GM12878 (cell line): ENCODE data around the gene CACHD1. TPM values are rescaled to one million over a fixed set of nuclear protein-coding genes. Genes with fewer than 3 reads are reported as not detected.

ENCODE experiments used
- ATAC-seq: fragments of 200-7000 bp; cut with Tn5 transposase; 3 replicates; pipeline ENCODE4 v1.9.1; 2020; ENCODE audit warnings: mild to moderate bottlenecking, moderate library complexity
- BruUV-seq: library from RNA; stranded (reverse); fragments of 400-500 nt; replicated peaks from 2 replicates; lab custom pipeline; 2021; lab: Mats Ljungman, UMichigan
- CTCF ChIA-PET: fragments of 300-600 bp; sonication (Branson Sonifier 250); formaldehyde crosslinking; extraction: SDS; loops from one replicate; lab custom pipeline; 2021; ENCODE audit warnings: inconsistent platforms; lab: Yijun Ruan, JAX
- POLR2A ChIA-PET: fragments of 350-600 bp; formaldehyde crosslinking; extraction: SDS; loops from one replicate; lab custom pipeline; 2021; ENCODE audit warnings: inconsistent platforms; lab: Charles Lee
- RAD21 ChIA-PET: fragments of 300-600 bp; sonication (Branson Sonifier 250); formaldehyde crosslinking; loops from one replicate; lab custom pipeline; 2023; ENCODE audit warnings: antibody characterized with exemption; ENCODE audit not compliant: unreplicated experiment; lab: Charles Lee
- SMC1A ChIA-PET: fragments of 300-600 bp; sonication (Branson Sonifier 250); formaldehyde crosslinking; loops from one replicate; lab custom pipeline; 2023; ENCODE audit not compliant: unreplicated experiment, uncharacterized antibody; lab: Charles Lee
- DNase-seq: peaks from one replicate; pipeline ENCODE4 v3.0.0-alpha.2; 2011; ENCODE audit warnings: low read depth, low spot score
- FAIRE-seq: peaks from 3 replicates; lab custom pipeline; 2011; peaks lifted over from hg19 to GRCh38; lab: Jason Lieb, UNC
- H2AFZ ChIP-seq: 2 replicates; pipeline ENCODE4 v1.6.0; 2011; ENCODE audit warnings: low read depth, low read length, control low read depth; ENCODE audit not compliant: control insufficient read depth
- H3K27ac ChIP-seq: 2 replicates; pipeline ENCODE4 v1.5.1; 2011; ENCODE audit warnings: control low read depth; ENCODE audit not compliant: control insufficient read depth, insufficient read depth
- H3K27me3 ChIP-seq, 2 experiments: replicated peaks in 1 of 2; 2 replicates each; pipeline versions ENCODE4 v1.6.0 to v1.6.1; 2011; ENCODE audit warnings: low read length in 1 of 2; ENCODE audit not compliant: control insufficient read depth in 2 of 2, insufficient read depth in 2 of 2
- H3K36me3 ChIP-seq, 2 experiments: 2 replicates each; pipeline ENCODE4 v1.5.1; 2011; ENCODE audit warnings: low read length in 1 of 2; ENCODE audit not compliant: control insufficient read depth in 2 of 2, insufficient read depth in 2 of 2
- H3K4me1 ChIP-seq: 2 replicates; pipeline ENCODE4 v1.6.1; 2011; ENCODE audit warnings: mild to moderate bottlenecking, low read length, moderate library complexity, mixed read lengths; ENCODE audit not compliant: control insufficient read depth, insufficient read depth
- H3K4me2 ChIP-seq: 2 replicates; pipeline ENCODE4 v1.6.0; 2011; ENCODE audit warnings: control low read depth; ENCODE audit not compliant: control insufficient read depth, insufficient read depth
- H3K4me3 ChIP-seq: fragments of 200-600 bp; sonication (generic); 2 replicates; pipeline ENCODE4 v1.5.1; 2016
- H3K79me2 ChIP-seq: 2 replicates; pipeline ENCODE4 v1.6.0; 2011; ENCODE audit warnings: low read length; ENCODE audit not compliant: control insufficient read depth, insufficient read depth
- H3K9ac ChIP-seq: 2 replicates; pipeline ENCODE4 v1.8.0; 2011; ENCODE audit warnings: low read length, control low read depth, mixed read lengths; ENCODE audit not compliant: control insufficient read depth, insufficient read depth
- H3K9me3 ChIP-seq: replicated peaks from 3 replicates; pipeline ENCODE4 v1.5.1; 2011; ENCODE audit warnings: mild to moderate bottlenecking, low read length; ENCODE audit not compliant: control insufficient read depth, insufficient read depth
- H4K20me1 ChIP-seq: 2 replicates; pipeline ENCODE4 v1.6.0; 2011; ENCODE audit not compliant: control insufficient read depth, insufficient read depth
- BACH1 ChIP-seq: fragments of 450-650 bp; IDR thresholded peaks from 2 replicates; pipeline ENCODE4 v1.6.1; 2017; ENCODE audit warnings: mild to moderate bottlenecking, borderline replicate concordance
- MTA3 ChIP-seq: IDR thresholded peaks from 2 replicates; pipeline ENCODE4 v1.6.1; 2012; ENCODE audit warnings: low read length, inconsistent platforms, borderline replicate concordance
- RAD51 ChIP-seq: fragments of 450-650 bp; IDR thresholded peaks from 2 replicates; pipeline ENCODE4 v1.6.1; 2016; ENCODE audit warnings: moderate library complexity, mild to moderate bottlenecking, inconsistent platforms
- SIX5 ChIP-seq: IDR thresholded peaks from 2 replicates; pipeline ENCODE4 v1.6.1; 2011; ENCODE audit warnings: mild to moderate bottlenecking, low read depth, low read length, moderate library complexity; ENCODE audit not compliant: severe bottlenecking
- TARDBP ChIP-seq: IDR thresholded peaks from 2 replicates; pipeline ENCODE4 v1.6.1; 2016; ENCODE audit warnings: borderline replicate concordance
- TBL1XR1 ChIP-seq: IDR thresholded peaks from 2 replicates; pipeline ENCODE4 v1.6.1; 2012; ENCODE audit warnings: low read depth, low read length, improper control_type of control experiment
- ZBED1 ChIP-seq: IDR thresholded peaks from 2 replicates; pipeline ENCODE4 v1.6.1; 2016; ENCODE audit warnings: borderline replicate concordance
- WGBS: methylation state at CpG from one replicate; pipeline ENCODE4 v1.1.6; 2016; ENCODE audit warnings: low lambda C conversion rate; ENCODE audit not compliant: insufficient replicate concordance, insufficient coverage; ENCODE audit errors: missing lambda C conversion rate; 5-methylcytosine and 5-hydroxymethylcytosine counted together
- in situ Hi-C: fragments of 300-500 bp; cut with MboI; formaldehyde crosslinking; loops from 9 replicates; pipeline ENCODE4 v1.14.3; 2018; ENCODE audit warnings: mixed read lengths
- intact Hi-C: fragments of 100-400 bp; cut with micrococcal nuclease; formaldehyde crosslinking; loops from one replicate; pipeline ENCODE4 v1.14.2; 2022; ENCODE audit not compliant: unreplicated experiment
- polyA plus RNA-seq, 11 experiments: library from polyadenylated mRNA; depleted of rRNA in 4 of 11; unstranded in 6 of 11; stranded (reverse) in 5 of 11; fragments of >200 nt; fragmentation: Nextera tagmentation in 4 of 11; fragmentation: Illumina TruSeq in 1 of 11; extraction: Ambion mirVana in 4 of 11; extraction: Trizol in 1 of 11; gene quantifications; 1 replicate in 1 of 11; 2 replicates in 10 of 11; pipeline versions ENCODE4 v1.2.1 to v1.2.3, GENCODE V29; 2011 to 2016; ENCODE audit warnings: inconsistent platforms in 2 of 11, missing spikeins in 2 of 11, low read depth in 1 of 11
- total RNA-seq, 4 experiments: library from RNA; depleted of rRNA in 3 of 4; stranded (reverse); fragments of >200 nt in 3 of 4; fragmentation: Illumina TruSeq in 1 of 4; extraction: Trizol in 1 of 4; gene quantifications; 2 replicates each; pipeline versions ENCODE4 v1.2.1 to v1.2.3, GENCODE V29; 2013 to 2021
- TF ChIP-seq, protein P1 (sequence below): IDR thresholded peaks from 2 replicates; pipeline ENCODE4 v1.6.1; 2011; ENCODE audit warnings: low read depth, mild to moderate bottlenecking, low read length, moderate library complexity, borderline replicate concordance; ENCODE audit errors: extremely low read depth
- TF ChIP-seq, protein P2 (sequence below): fragments of 450-650 bp; IDR thresholded peaks from 2 replicates; pipeline ENCODE4 v1.6.1; 2016; ENCODE audit warnings: mild to moderate bottlenecking

The CACHD1 gene
- total and polyA plus RNA-seq, 10 of the 15 experiments (the other 5 are each of a cell fraction or from before 2014, with no cell fraction given), result 0.03 TPM; not detected in 9

DNA sequence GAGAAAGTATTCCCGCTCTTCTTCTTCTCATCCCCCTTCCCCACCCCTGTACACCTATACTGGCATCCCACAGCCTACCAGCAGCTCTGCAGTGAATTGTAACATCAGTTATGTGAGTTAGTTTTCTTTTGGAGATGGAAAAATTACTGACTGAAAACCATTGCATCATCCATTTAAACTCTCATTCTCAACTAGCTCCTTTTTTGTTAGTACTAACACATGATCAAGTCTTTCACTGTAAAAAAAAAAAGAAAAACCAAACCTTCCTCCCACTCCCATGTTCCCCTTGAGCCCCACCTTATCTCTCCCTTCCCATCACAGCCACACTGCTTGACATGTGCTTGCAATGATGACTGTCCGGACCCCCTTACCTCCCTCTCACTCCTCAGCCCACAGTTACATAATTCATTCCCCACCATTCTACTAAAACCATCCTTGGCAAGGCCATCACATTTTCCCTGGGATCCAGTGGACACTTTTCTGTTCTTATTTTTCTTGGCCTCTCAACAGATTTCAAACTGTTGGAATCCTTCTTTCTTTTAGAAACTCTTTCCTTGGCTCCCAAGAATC is 251.7 kb downstream of the CACHD1 start (continued):
- TF ChIP-seq ZBED1 (no peak), SIX5 (no peak), TARDBP (no peak), TBL1XR1 (no peak), MTA3 (no peak)
- TF ChIP-seq, protein P1, sequence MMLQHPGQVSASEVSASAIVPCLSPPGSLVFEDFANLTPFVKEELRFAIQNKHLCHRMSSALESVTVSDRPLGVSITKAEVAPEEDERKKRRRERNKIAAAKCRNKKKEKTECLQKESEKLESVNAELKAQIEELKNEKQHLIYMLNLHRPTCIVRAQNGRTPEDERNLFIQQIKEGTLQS, result no peak
- TF ChIP-seq, protein P2, sequence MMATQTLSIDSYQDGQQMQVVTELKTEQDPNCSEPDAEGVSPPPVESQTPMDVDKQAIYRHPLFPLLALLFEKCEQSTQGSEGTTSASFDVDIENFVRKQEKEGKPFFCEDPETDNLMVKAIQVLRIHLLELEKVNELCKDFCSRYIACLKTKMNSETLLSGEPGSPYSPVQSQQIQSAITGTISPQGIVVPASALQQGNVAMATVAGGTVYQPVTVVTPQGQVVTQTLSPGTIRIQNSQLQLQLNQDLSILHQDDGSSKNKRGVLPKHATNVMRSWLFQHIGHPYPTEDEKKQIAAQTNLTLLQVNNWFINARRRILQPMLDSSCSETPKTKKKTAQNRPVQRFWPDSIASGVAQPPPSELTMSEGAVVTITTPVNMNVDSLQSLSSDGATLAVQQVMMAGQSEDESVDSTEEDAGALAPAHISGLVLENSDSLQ, result no peak

DNA sequence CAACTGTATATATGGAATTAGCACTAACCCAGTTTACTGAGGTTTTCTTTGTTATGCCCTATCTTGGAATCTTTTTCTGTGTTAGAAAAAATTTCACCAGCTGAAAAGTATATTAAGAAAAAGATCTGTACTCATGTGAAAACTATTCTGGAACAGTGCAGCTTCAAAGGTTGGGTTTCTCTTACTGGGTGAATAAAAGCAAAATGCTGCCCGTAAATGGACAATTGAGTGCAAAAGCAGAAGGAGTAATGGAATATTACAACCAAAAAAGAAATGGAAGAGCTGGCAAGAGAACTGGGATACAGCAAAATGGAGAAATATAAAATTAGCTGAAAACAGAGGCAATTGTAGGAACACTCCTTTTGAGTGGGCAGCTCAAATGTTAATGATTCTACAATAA is 257.9 kb downstream of the CACHD1 start:
- Histone ChIP-seq H3K9ac (no peak overlapping the region), H3K27ac (no peak overlapping the region), H3K9me3 (no peaks in the 10 kb centered on the region), H3K4me3 (no peak overlapping the region), H4K20me1 (no peaks in the 10 kb centered on the region), H3K36me3 (no peaks in the 10 kb centered on the region), H3K79me2 (no peaks in the 10 kb centered on the region), H3K27me3 (no peaks in the 10 kb centered on the region; a peak in 2 of 4 replicates), H3K4me2 (no peak overlapping the region), H2AFZ (no peak overlapping the region), H3K4me1 (no peaks in the 10 kb centered on the region)
- ChIA-PET RAD21 (no interaction called here), POLR2A (no interaction called here), CTCF (interaction anchor here (0.5 to 0.7 kb wide), 3 partner anchors 43 to 702 kb away, joined by 3 to 4 read pairs (median 4); no protein-coding TSS in a partner anchor), SMC1A (interaction anchor here (0.6 to 1.1 kb wide), 3 partner anchors 9 to 641 kb away, joined by 3 to 4 read pairs (median 3); no protein-coding TSS in a partner anchor)
- ATAC-seq (no peak), DNase-seq (no peak), FAIRE-seq (no peak)
- 0% methylated on average over 1 of the region's 1 CpG for WGBS
- TF ChIP-seq BACH1 (no peak), RAD51 (no peak)
- intact Hi-C loops (no loop called here), in situ Hi-C loops (no loop called here)
- BruUV-seq, result no TSS peak
